ENCODE measurements around the gene TMSB4Y.

DNA sequence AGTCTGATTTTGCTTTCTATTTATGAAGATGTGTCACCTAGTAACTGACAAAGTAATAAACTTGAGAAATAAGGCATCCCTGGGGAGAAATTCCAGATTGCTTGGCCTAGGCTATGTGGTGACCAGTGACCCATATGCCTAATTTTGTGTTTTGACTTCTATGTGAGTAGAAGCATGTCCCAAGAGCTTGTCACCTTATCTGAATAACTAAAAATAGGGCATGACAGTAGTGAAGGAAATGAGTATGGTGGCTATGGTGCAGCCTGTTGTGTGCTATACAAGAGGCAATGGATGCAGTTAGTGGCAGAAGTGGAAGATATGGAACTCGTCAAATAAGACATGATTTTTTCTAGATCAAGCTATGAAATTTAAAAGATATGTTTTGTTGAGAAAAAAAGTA lies 15.3 kb downstream of the TMSB4Y start:
- TF ChIP-seq, protein P1, sequence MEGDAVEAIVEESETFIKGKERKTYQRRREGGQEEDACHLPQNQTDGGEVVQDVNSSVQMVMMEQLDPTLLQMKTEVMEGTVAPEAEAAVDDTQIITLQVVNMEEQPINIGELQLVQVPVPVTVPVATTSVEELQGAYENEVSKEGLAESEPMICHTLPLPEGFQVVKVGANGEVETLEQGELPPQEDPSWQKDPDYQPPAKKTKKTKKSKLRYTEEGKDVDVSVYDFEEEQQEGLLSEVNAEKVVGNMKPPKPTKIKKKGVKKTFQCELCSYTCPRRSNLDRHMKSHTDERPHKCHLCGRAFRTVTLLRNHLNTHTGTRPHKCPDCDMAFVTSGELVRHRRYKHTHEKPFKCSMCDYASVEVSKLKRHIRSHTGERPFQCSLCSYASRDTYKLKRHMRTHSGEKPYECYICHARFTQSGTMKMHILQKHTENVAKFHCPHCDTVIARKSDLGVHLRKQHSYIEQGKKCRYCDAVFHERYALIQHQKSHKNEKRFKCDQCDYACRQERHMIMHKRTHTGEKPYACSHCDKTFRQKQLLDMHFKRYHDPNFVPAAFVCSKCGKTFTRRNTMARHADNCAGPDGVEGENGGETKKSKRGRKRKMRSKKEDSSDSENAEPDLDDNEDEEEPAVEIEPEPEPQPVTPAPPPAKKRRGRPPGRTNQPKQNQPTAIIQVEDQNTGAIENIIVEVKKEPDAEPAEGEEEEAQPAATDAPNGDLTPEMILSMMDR (IDR thresholded peaks at IDR 0.05; ENCODE audit: borderline replicate concordance, extremely low read depth, low read length, poor library complexity, severe bottlenecking), result no peak
- no peak for TF ChIP-seq EZH2 (IDR thresholded peaks at IDR 0.05; ENCODE audit: borderline replicate concordance, low read depth, low read length, severe bottlenecking)
